ENCODE measurements around the gene PCCB.

- TF ChIP-seq, protein P1, sequence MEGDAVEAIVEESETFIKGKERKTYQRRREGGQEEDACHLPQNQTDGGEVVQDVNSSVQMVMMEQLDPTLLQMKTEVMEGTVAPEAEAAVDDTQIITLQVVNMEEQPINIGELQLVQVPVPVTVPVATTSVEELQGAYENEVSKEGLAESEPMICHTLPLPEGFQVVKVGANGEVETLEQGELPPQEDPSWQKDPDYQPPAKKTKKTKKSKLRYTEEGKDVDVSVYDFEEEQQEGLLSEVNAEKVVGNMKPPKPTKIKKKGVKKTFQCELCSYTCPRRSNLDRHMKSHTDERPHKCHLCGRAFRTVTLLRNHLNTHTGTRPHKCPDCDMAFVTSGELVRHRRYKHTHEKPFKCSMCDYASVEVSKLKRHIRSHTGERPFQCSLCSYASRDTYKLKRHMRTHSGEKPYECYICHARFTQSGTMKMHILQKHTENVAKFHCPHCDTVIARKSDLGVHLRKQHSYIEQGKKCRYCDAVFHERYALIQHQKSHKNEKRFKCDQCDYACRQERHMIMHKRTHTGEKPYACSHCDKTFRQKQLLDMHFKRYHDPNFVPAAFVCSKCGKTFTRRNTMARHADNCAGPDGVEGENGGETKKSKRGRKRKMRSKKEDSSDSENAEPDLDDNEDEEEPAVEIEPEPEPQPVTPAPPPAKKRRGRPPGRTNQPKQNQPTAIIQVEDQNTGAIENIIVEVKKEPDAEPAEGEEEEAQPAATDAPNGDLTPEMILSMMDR (conservative IDR thresholded peaks at IDR 0.05; ENCODE audit: low read depth, low read length), result no peak
- no peak for TF ChIP-seq EZH2 (IDR thresholded peaks at IDR 0.05; ENCODE audit: low read length, unreplicated experiment)
Observed at GRCh38 chr3:136207489-136208115, 42.5 kb upstream of the PCCB start.
